ENCODE data around the gene EFNA2. TPM values are rescaled to one million over a fixed set of nuclear protein-coding genes. Genes with fewer than 3 reads are reported as not detected.

Gene EFNA2
- total and polyA plus RNA-seq, 2 experiments from 2014 or later: 2.7 to 10.3 TPM

- ATAC-seq: no peak
- Mint-ChIP-seq H3K4me1 (peaks cover 9% of the 10 kb centered on the region; the same call in 2 of the 3 replicates), H3K9me3 (no peaks in the 10 kb centered on the region), H3K36me3 (ENCODE audit: low read depth) (no peaks in the 10 kb centered on the region), H3K27me3 (ENCODE audit: insufficient read depth, low read depth, poor library complexity) (peaks cover 20% of the 10 kb centered on the region), H3K27ac (no peak overlapping the region), H3K4me3 (no peak overlapping the region)
- Histone ChIP-seq H3K4me3 (no peak overlapping the region), H3K4me1 (ENCODE audit: insufficient read depth) (no peaks in the 10 kb centered on the region), H3K27ac (ENCODE audit: low read depth) (no peak overlapping the region), H2AFZ (no peak overlapping the region), H3K36me3 (ENCODE audit: insufficient read depth) (no peaks in the 10 kb centered on the region), H3K9me2 (ENCODE audit: insufficient read depth) (no peaks in the 10 kb centered on the region), H4K20me1 (replicated peaks; ENCODE audit: insufficient read depth) (no peaks in the 10 kb centered on the region), H3K27me3 (ENCODE audit: insufficient read depth) (peaks cover 26% of the 10 kb centered on the region), H3K4me2 (no peak overlapping the region), H3F3A (replicated peaks; ENCODE audit: low read depth) (peaks cover 19% of the 10 kb centered on the region), H3K79me2 (replicated peaks; ENCODE audit: insufficient read depth) (no peaks in the 10 kb centered on the region)
- DNase-seq (ENCODE audit: low spot score): no peak
- TF ChIP-seq ZNF331 (CRISPR knock-in tag; IDR thresholded peaks at IDR 0.05; ENCODE audit: low read depth) (no peak), POLR2AphosphoS5 (IDR thresholded peaks at IDR 0.05; ENCODE audit: low read depth) (no peak), REST (IDR thresholded peaks at IDR 0.05; ENCODE audit: unreplicated experiment) (no peak), EZH2phosphoT487 (IDR thresholded peaks at IDR 0.05; ENCODE audit: unreplicated experiment) (no peak), EZH2 (IDR thresholded peaks at IDR 0.05; ENCODE audit: low read depth, unreplicated experiment) (no peak), ZNF114 (CRISPR knock-in tag; IDR thresholded peaks at IDR 0.05) (no peak), NANOG (IDR thresholded peaks at IDR 0.05; ENCODE audit: borderline replicate concordance) (no peak)
- TF ChIP-seq, protein P1, sequence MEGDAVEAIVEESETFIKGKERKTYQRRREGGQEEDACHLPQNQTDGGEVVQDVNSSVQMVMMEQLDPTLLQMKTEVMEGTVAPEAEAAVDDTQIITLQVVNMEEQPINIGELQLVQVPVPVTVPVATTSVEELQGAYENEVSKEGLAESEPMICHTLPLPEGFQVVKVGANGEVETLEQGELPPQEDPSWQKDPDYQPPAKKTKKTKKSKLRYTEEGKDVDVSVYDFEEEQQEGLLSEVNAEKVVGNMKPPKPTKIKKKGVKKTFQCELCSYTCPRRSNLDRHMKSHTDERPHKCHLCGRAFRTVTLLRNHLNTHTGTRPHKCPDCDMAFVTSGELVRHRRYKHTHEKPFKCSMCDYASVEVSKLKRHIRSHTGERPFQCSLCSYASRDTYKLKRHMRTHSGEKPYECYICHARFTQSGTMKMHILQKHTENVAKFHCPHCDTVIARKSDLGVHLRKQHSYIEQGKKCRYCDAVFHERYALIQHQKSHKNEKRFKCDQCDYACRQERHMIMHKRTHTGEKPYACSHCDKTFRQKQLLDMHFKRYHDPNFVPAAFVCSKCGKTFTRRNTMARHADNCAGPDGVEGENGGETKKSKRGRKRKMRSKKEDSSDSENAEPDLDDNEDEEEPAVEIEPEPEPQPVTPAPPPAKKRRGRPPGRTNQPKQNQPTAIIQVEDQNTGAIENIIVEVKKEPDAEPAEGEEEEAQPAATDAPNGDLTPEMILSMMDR (conservative IDR thresholded peaks at IDR 0.05; ENCODE audit: low read depth in 2 of 2): no peak
Observed at GRCh38 chr19:1287354-1288225, 1.9 kb downstream of the EFNA2 start.

- Histone ChIP-seq H2AFZ (no peak overlapping the region), H4K20me1 (replicated peaks; ENCODE audit: insufficient read depth) (no peaks in the 10 kb centered on the region), H3K79me2 (replicated peaks; ENCODE audit: insufficient read depth) (no peaks in the 10 kb centered on the region), H3F3A (replicated peaks; ENCODE audit: low read depth) (peaks cover 19% of the 10 kb centered on the region), H3K27ac (ENCODE audit: low read depth) (no peak overlapping the region), H3K36me3 (ENCODE audit: insufficient read depth) (no peaks in the 10 kb centered on the region), H3K4me3 (no peak overlapping the region), H3K9me2 (ENCODE audit: insufficient read depth) (no peaks in the 10 kb centered on the region), H3K27me3 (ENCODE audit: insufficient read depth) (peaks cover 26% of the 10 kb centered on the region), H3K4me1 (ENCODE audit: insufficient read depth) (no peaks in the 10 kb centered on the region), H3K4me2 (no peak overlapping the region)
- H3K4me3 Mint-ChIP-seq: no peak overlapping the region
- no peaks in the 10 kb centered on the region for H3K9me3 Mint-ChIP-seq
- H3K36me3 Mint-ChIP-seq (ENCODE audit: low read depth): no peaks in the 10 kb centered on the region
- ATAC-seq (no peak), DNase-seq (ENCODE audit: low spot score) (no peak)
- H3K4me1 Mint-ChIP-seq: peaks cover 7% of the 10 kb centered on the region; the same call in 2 of the 3 replicates
- H3K27me3 Mint-ChIP-seq (ENCODE audit: insufficient read depth, low read depth, poor library complexity): peaks cover 20% of the 10 kb centered on the region
- no peak overlapping the region for H3K27ac Mint-ChIP-seq
- TF ChIP-seq EZH2phosphoT487 (IDR thresholded peaks at IDR 0.05; ENCODE audit: unreplicated experiment) (no peak), CREB1 (CRISPR knock-in tag; IDR thresholded peaks at IDR 0.05; ENCODE audit: low read depth) (no peak), STAT1 (IDR thresholded peaks at IDR 0.05; ENCODE audit: unreplicated experiment) (no peak), EZH2 (IDR thresholded peaks at IDR 0.05; ENCODE audit: low read depth, unreplicated experiment) (no peak)
- TF ChIP-seq, protein P1 (conservative IDR thresholded peaks at IDR 0.05; ENCODE audit: low read depth in 2 of 2): no peak
- TF ChIP-seq, protein P2, sequence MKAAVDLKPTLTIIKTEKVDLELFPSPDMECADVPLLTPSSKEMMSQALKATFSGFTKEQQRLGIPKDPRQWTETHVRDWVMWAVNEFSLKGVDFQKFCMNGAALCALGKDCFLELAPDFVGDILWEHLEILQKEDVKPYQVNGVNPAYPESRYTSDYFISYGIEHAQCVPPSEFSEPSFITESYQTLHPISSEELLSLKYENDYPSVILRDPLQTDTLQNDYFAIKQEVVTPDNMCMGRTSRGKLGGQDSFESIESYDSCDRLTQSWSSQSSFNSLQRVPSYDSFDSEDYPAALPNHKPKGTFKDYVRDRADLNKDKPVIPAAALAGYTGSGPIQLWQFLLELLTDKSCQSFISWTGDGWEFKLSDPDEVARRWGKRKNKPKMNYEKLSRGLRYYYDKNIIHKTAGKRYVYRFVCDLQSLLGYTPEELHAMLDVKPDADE (IDR thresholded peaks at IDR 0.05): no peak
Observed at GRCh38 chr19:1288226-1288612, 2.5 kb downstream of the EFNA2 start.

All from GM23338 (cell line).